Raji (cell line): ENCODE measurements around the gene CUBN.

Source experiments
- POLR2A ChIP-seq: IDR thresholded peaks from 2 replicates; pipeline ENCODE4 v1.6.1; 2011; ENCODE audit warnings: low read depth, low read length, control low read depth; ENCODE audit not compliant: insufficient read depth

CUBN gene

GRCh38 chr10:16883084-16883483, 246.5 kb downstream of the CUBN start:
- no peak for TF ChIP-seq POLR2A

GRCh38 chr10:16870331-16870730, 259.3 kb downstream of the CUBN start:
- no peak for TF ChIP-seq POLR2A

DNA sequence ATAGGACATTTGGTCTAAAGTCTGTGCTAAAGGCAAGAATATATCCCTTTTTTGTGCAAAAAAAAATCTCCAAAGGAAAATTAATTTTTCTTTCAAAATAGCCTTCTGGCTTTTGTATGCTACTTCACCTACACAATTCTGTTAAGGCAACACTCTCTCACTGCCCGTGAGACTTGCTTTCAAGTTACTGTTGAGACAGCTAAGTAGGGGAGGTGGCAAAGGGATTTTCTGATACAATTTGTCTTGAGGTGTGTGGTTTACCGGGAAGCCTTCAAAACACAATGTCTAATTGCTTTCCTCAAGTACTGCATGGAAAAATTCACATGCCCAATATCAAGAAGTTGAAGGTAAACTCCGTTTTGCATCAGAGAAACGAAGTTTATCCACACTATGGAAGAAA, 261.6 kb downstream of the CUBN start:
- no peak for TF ChIP-seq POLR2A

- no peak for TF ChIP-seq POLR2A
These were observed 262.1 kb downstream of the CUBN start for GRCh38 chr10:16867556-16867955.

DNA sequence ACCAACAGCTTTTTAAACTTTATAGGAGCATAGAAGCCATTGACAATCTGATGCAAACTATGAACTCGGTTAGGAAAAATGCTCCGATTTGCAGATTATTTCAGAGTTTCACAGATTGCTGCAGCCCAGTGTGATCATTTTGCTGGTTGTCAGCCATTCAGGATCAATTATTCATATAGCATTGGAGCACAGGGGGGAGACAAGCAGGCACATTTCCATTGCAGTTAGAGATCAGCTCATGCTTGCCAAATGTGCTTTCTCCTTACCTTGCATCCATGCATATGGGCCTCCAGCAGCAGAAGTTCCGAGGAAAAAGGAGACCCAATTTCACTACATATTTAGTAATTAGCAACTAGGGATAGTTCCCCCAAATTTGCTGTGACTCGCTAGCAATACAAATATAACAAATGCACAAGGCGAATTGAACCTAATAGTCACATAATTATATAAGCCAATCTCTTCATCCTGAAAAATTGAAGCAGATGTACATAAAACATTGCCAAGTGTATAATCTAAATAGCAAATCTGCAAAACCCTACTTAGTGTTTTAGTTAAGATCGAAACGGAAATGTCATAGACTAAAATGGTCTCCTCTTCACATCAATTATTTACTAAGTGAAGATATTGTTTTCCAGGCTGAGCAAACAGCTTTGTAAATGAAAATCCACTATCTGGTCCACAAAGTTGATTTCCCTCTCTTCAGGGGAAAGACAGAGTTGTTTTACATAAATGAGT, 262.9 kb downstream of the CUBN start:
- no peak for TF ChIP-seq POLR2A

GRCh38 chr10:16865766-16866165, 263.8 kb downstream of the CUBN start:
- TF ChIP-seq POLR2A = no peak

- no peak for TF ChIP-seq POLR2A
These were observed 265.8 kb downstream of the CUBN start for GRCh38 chr10:16863766-16864165.

GRCh38 chr10:16857419-16857818, 272.2 kb downstream of the CUBN start:
- TF ChIP-seq POLR2A = no peak

DNA sequence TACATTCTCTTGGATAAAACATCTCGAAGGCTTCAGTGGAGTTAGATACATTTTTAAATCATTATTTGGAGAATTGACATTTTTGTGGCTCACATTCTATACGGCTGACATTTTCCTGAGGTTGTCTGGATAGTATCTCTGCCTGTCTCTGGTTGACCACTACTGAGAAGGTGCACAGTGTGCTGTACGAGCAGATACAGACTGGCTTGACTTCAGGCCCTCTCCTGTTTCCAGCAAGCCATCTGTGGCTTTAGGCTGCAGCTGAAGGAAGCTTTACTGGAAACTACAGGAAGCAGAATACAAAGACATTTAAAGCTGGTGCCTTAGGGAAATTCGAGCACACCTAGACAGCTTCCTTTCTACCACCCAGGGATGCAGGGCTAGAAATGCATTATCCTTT, 273.0 kb downstream of the CUBN start:
- TF ChIP-seq POLR2A = no peak

DNA sequence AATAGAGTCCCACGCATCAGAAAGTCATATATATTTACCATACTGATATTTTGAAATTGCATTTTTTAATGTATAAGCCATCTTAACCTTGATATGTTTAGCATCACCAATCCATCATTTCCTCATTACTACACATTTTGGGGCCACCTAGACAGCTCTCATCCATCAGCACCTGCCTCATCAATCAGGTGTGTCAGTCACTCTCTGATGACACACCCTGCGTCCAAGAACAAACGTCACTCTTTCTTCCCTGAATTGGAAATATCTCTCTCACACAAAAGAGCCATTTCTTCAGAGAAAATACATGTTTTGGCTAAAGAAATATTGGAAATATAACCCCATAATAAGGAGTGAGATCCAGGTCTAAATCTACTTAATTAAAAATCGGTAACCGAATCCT, 273.5 kb downstream of the CUBN start:
- no peak for TF ChIP-seq POLR2A

DNA sequence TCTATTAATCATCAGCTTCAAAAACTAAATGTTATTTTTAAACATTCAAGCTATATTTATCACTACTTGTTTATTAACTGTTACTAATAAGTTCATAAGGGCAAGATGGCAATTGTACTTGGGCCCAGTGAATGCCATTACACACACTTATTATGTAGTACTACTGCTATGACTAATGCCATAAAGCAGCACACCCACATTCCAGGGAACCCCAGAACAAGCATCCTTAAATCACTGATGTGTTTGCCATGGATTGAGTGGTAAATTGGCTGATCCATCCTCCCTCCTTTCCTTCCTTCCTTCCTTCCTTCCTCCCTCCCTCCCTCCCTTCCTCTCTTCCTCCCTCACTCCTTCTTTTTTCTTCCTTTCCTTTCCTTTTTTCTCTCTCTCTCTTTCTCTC, 275.0 kb downstream of the CUBN start:
- no peak for TF ChIP-seq POLR2A

DNA sequence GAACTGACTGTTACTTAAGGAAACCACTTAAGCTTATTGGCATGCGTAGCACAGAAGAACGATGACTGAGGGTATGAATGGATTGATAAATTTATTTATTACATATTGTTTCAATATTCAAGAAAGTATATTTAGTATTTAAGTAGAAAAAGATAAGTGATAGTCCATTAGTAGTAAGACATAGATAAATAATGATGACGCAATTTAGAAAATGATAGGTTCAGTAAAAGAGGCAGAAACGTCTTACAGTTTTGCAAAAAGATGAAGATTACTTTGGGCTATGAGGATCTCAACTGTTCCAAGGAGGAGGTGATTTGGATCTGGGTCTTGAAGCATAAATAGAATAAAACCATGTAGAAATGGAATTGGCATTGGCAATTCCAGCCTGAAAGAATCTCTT, 275.8 kb downstream of the CUBN start:
- TF ChIP-seq POLR2A = no peak

GRCh38 chr10:16853201-16853600, 276.4 kb downstream of the CUBN start:
- no peak for TF ChIP-seq POLR2A

GRCh38 chr10:16852624-16853023, 277.0 kb downstream of the CUBN start:
- no peak for TF ChIP-seq POLR2A

DNA sequence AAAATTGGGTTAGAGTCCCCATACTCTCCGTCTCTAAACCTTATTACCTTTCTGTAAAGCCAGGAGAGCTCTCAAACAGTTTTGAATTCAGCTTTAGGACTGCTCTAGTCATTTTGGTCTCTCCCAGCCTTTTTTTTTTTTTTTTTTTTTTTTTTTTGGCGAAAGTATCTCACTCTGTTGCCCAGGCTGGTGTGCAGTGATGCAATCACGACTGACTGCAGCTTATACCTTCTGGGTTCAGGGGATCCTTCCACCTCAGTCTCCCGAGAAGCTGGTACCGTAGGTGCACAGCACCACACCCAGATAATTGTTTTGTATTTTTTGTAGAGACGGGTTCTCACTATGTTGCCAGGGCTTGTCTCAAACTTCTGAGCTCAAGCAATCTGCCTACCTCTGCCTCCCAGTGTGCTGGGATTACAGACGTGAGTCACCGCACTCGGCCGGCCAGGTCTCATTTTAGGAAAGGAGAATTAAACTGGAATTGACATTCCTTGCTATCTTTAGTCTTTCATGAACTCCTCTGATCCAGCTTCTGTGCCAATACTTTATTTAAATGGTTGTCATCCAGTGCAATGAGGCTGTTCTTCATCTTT, 281.0 kb downstream of the CUBN start:
- no peak for TF ChIP-seq POLR2A

DNA sequence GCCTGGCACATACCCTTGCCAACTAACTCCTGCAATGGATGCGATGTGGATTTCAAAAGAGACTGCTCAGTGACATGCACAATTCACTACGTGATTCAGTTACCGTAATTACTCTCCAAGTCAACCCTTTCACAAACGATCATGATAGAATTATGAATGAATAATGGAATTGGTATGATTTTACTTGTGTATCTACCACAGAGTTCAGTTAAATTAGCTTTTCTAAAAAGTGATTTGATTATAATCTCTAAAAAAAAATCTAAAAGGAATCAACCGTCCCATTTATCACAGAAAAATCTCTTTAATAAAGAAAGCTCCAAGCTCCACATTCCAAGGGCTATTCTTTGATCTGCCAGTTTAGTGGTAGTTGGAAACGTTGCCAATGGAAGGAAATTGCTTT, 282.0 kb downstream of the CUBN start:
- no peak for TF ChIP-seq POLR2A

DNA sequence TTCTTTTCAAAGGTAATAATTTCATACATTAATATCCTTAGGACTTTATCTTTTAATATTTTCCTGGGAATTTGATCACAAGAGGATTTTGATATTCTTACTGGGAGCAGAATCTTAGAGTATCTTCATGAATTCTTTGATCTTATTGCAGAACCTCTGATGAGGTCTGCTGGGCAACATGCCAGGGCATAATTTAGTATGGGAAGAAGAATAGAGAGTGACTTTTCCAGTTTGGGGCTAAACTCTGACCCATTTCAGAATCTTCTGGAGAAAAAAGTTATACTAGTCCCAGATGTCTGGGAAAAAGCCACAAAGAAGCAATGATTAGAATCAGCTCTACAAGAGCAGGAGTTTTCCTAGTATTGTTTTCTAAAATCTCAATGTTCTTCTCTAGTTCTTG, 284.4 kb downstream of the CUBN start:
- TF ChIP-seq POLR2A = no peak
